HG02623 (cell line): ENCODE measurements around the gene SPPL3.
A peak's percentile ranks its signal among the peaks of the same experiment; 100 is the strongest.
"Not testable (repeated sequence)": the region's sequence is repeated elsewhere in the genome, so short reads cannot be mapped to it uniquely, and the experiment has no call there.

ENCODE experiments used
- ATAC-seq: cut with Tn5 transposase; IDR thresholded peaks from one replicate; pipeline ENCODE4 v1.9.1; 2021; ENCODE audit warnings: moderate library complexity; ENCODE audit not compliant: unreplicated experiment

SPPL3 gene

DNA sequence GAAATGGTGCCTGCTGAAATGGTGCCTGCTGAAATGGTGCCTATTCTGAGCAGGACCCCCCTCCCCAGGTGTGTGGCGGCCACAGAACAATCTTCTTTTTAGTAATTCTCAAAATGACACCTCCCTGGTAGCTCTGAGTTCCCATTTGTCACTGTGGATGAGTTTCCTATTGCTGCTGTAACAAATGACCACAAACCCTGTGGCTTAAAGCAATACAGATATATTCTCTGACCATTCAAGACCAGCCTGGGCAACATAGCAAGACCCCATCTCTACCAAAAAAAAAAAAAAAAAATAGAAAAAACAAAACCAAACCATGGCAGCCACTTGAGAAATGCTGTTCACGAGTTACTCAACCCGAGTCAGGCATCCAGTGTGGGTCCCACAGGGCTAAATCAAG, 170.6 kb downstream of the SPPL3 start:
- no peak for ATAC-seq

DNA sequence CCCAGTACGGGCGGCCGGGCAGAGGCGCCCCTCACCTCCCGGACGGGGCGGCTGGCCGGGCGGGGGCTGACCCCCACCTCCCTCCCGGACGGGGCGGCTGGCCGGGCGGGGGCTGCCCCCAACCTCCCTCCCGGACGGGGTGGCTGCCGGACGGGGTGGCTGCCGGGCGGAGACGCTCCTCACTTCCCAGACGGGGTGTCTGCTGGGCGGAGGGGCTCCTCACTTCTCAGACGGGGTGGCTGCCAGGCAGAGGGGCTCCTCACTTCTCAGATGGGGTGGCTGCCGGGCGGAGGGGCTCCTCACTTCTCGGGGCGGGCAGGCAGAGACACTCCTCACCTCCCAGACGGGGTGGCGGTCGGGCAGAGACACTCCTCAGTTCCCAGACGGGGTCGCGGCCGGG, 172.0 kb downstream of the SPPL3 start:
- not testable (repeated sequence) for ATAC-seq

DNA sequence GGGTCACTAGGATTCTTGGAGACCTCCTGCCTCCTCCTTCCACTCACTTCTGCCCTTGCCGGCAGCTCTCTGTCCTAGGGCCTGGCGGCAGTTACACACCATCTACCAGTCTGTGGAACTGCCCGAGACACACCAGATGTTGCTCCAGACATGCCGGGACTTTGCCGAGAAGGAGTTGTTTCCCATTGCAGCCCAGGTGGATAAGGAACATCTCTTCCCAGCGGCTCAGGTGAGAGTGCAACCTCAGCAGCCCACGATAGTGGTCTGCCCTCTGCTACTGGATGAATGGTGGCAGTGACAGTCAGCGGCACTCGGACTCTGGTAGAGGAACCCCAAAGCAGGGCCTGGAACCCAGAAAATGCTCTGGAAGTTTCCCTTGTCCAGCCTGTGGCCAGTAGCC, 177.2 kb downstream of the SPPL3 start:
- ATAC-seq, result no peak

DNA sequence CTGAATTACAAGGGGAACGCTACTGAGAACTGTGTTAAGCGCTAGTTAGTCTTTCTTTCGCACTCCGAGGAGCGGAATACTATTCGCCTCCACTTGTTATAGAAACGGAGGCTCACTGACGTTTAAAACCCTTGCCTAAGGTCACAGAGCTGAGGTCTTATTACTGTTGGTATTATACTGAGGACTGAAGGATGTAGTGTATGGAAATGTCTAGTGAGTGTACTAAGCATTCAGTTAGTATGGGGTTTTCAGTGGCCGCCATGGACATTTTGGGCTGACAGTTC, 177.7 kb downstream of the SPPL3 start:
- ATAC-seq, result no peak

DNA sequence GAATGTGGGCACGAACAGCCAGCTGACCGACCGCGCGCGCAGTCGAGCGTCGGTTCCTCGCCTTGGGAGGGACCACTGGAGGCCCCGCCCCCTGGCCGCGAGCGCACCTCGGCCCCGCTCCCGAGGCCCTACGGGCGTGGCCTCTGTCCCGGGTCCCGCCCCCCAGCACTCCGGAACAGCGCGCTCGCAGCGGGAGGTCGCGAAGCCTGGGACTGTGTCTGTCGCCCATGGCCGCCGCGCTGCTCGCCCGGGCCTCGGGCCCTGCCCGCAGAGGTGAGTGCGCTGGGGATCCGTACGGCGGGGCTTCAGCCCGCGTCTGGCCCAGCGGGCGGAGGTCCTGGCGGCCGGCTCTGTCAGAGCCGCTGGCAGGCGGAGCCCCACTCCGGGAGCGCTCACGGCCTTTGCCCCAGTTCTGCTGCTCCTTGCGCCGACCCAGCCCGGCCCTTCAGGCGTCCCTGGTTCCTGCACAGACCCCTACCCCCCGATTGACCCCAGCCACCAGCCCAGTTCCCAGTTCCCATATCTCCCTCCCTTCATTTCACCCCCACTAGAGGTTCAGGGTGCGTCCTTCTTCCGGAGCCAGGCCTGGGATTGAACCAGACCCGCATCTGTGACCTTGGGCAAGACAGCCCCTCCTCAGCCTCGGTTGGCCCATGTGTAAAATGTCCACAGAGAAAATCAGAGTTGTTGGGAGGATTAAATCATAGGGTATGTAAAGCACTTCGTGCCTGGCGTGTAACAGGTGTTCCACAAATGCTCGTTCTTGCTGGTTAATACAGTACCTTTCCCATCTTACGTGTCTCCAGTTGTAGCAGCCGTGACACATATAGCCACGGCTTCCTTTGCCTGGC, 178.3 kb downstream of the SPPL3 start, which contains the start of gene ACADS:
TSS of gene ACADS (plus strand) at position 168 of the 851 bp plus-strand sequence. CDS start at position 228, 60 bp downstream.
- peak; percentile 95 for ATAC-seq

DNA sequence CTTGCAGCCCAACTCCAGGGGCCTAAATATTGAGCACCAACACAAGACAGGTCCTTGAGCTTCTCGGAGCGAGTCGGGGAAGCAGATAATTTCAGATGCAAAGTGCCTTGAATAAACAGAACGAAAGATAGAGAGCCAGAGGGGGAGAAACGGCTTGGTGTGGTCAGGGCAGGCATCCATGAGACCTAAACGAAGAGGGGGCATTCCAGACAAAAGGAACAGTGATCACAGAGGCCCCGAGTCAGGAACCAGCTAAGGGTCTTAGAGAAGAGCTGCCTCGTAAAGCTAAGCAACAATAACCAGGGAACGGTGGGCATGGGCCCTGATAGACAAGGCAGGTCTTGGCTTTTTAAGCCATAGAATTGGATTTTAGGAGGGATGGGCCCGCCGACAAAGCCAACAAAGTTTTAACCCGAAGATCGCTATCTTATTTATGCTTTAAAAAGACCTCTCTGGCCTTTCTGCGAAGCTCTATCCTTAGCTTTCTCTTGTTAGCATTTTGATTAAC, 179.0 kb downstream of the SPPL3 start:
- no peak for ATAC-seq

DNA sequence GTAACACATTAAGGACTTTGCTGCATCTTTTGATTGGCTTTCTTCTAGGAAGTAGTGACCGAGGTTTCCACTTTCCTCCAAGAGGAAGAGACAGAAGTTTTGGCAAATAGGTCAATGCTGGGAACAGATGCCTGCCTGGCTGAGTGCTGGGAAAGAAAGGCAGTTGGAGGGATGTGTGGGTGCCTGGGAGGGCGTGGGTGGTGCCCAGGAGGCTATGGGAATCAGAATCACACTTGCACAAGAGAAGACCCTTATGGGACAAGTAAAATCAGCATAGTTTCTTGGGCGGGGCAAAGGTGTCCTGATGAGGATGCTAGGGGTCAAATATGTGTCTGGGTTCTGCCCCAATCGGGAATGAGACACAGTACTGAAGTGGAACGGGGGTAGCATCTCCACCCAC, 179.4 kb downstream of the SPPL3 start:
- ATAC-seq, result no peak

DNA sequence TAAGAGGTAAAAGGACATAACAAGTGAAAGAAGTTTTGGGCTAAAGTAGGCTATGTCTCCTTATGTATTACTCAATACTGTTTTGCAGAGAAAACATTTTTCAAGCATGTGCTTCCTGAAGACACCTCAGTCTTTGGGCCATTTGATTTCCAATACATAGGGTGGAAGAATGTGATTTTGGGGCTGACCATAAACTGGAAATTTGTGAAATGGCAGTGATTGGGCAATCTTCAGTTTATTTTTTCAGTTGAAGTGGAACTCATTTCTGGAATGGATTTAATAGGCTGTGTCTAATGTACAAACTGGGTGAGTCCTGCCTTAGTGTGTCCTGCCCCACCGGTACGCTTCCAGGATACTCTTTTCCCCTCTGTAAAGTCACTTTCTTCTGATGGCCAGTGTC, 181.4 kb downstream of the SPPL3 start:
- ATAC-seq, result no peak

DNA sequence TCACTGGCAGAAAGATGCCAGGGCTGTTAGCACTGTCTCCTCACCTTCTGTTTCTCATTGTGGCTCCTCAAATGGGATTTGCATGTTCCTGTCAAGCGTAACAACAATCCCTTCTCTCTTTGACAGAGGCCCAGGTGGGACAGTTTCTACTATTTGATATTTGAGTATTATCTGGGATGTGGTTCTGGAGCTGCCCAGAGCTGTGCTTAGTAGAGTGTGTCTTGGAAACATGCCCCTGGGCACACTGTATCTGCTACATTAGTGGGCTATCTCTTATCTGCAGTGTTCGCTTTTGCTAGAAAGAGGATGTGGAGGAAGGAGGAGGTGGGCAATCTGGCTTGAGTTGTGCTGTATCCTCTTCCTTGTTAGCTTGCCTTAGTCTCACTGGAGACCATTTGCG, 182.3 kb downstream of the SPPL3 start:
- no peak for ATAC-seq

DNA sequence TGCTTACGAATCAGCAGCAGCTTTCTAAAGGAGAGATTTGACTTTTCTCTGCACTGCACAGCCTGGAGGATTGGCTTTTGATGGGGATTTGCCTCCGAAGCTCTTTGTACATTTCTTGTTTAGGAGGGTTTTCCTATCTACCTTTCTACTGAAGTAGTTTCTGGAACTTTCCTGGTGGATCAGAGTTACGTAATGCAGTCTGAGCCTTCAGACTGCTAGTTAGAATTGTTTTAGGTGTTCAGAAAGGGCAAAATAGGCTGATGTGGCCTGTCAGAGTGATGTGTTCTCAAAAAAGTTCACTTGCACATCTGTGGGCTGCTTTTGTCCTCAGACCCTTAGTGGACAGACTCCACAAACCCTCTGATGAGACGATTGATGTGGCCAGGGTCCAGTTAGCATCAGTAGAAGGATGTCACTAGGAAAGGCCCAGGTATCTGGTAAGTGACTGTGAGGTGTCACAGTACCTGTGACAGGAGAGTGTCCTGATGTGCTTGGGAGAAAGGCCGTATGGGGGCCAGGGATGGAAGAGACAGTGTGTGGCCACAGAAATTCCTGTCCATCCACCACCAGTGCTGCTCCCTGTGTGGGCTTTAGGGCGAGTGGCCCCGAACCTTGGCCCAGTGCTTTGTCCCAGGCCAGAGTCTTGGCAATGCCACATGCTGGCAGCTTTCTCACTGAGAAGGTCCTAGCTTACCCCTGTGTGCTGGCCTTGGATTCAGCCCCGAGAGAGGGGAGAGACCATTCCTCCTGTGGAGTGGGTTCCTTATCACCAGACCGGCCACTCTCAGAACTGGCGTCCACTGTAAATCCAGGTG, 183.0 kb downstream of the SPPL3 start:
- ATAC-seq, result no peak

DNA sequence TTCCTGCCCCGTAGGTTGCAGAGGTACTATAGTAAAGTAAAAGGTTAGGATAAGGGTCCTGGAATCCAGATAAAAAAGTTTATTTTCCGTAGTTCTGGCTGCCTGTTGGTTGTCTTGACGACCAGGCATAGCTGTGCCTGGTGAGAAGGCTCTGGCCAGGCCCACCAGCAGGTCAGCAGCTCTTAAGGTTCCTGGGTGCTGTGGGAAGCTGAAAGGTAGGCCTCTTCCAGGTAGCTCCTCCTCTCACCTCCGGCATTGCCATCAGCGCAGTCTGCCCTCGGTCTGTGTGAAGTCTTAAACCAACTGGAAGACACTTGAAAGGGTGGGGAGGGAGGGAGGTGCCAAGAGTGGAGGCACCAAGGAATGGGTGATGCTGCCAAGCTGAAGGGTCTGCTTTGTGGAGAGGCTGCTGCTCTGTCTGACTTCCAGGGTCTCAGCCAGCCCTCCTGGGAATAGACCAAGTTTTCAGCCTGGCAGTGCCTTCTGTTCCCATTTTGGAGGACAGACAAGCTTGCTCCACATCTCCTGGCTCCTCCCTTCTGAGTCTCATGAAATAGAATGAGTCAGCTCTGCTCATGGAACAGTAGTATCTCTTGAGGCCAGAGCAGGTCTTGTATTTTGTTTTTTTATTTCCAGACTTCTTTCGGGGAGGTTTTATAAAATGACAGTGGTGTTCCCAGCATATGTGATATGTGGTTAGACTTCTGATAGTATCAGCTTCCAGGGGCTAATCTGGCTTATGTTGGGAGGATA, 183.7 kb downstream of the SPPL3 start:
- no peak for ATAC-seq

DNA sequence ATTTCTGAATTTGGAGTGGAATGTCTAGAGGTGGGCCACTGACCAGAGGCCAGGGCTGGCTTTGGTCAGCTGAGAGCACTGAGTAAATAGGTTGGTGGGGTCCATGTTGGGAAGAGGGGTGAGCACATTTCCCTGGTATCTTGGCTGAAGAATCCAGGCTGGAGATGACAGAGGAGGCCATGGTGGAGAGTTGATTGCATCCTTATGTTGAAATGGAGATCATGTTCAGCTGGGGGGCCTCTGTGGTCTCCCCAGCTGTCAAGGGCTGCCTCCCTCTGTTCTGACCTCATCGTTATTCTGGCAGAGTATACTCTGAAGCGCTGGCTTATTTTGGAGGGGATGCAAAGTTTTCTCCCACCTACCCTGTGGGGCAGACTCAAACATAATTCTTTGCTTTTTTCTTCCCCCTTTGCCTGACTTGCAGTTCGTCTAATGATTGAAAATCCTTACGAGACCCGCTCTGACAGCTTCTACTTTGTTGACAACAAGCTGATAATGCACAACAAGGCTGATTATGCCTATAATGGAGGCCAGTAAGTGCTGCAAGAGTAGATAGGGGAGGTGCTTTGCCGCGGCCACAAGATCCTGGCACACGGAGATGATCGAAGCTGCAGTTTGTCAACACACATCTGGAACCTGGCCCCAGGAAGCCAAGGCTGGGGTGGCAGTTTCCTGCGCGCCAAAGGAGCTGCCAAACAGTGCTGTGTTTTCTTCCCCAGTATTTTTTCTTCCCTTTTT, 184.5 kb downstream of the SPPL3 start:
- no peak for ATAC-seq

DNA sequence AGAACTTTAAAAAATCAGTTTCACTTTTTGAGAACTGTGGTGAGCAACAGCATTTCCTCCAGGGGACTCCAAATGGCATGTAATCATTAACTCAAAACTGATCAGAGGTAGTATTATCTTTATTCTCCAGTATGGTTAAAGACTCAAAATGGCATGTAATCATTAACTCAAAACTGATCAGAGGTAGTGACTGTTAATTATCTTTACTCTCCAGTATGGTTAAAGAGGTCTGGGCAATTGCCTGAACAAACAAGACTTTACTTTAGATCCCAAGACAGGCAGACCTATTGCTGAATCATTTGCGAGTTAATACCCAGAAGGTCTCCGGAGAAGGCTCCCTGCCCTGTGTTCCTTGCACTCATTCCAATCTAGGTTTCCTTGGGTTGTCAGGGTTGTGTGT, 185.1 kb downstream of the SPPL3 start:
- no peak for ATAC-seq

DNA sequence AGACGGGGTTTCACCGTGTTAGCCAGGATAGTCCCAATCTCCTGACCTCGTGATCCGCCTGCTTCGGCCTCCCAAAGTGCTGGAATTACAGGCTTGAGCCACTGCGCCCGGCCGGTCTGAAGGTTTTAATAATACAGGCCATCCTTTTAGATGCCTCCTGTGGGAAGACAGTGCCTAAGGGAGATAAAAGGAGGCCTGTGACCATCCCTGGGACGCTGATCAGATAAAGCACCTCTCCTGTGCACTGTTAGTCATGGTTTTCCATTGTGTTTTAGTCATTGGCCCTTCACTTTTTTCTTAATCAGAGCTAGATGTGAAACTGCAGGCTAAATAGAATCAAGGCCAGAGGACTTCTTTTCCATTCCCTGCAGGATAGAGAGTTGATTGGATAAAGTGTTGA, 186.1 kb downstream of the SPPL3 start:
- ATAC-seq, result no peak

DNA sequence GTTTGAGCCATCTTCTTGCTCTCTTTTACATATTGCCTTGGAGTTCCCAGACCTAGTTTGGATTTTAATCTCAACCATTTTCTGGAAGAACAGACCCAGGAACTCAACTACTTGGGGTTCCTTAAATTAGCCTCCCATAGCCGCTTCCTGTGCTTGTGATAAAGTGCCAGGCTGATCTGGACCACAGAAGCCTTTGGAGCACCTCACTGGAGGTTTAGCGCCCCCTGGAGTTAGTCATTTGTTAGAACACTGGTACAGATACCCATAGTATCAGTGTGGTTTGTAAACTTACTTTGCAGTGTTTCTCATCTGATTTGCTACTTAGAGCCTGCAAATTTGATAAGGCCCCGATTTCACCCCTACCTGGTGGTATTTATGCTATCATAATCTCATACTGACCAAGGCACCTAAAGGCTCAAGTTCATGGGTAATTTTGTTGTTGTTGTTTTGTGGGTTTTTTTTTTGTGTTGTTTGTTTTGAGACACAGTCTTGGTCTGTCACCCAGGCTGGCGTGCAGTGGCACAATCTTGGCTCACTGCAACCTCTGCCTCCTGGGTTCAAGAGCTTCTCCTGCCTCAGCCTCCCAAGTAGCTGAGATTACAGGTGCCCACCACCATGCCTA, 190.2 kb downstream of the SPPL3 start:
- ATAC-seq, result no peak

DNA sequence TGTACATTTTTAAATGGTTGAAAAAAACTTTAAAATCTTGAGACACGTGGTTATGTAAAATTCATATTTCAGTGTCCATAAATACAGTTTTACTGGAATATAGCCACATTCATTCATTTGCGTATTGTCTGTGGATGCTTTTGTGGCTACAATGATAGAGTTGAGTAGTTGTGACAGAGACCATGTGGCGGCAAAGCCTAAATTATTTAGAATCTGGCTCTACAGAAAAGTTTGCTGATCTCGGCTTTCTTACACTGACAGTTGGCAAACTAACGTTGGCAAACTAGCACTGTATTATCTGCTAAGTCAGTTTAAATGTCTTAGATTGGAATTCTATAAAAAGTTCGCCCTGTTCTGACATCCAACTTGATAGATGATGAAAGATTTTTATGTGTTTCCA, 191.5 kb downstream of the SPPL3 start:
- no peak for ATAC-seq
